HG02763 (cell line): ENCODE data around the gene LRCH3.
"Not testable (repeated sequence)": the region's sequence is repeated elsewhere in the genome, so short reads cannot be mapped to it uniquely, and the experiment has no call there.

Experiments
- ATAC-seq: cut with Tn5 transposase; IDR thresholded peaks from one replicate; pipeline ENCODE4 v1.9.1; 2021; ENCODE audit warnings: mild to moderate bottlenecking, moderate library complexity; ENCODE audit not compliant: unreplicated experiment

The LRCH3 gene

GRCh38 chr3:197913641-197914380 is 122.8 kb downstream of the LRCH3 start:
- ATAC-seq, result no peak

DNA sequence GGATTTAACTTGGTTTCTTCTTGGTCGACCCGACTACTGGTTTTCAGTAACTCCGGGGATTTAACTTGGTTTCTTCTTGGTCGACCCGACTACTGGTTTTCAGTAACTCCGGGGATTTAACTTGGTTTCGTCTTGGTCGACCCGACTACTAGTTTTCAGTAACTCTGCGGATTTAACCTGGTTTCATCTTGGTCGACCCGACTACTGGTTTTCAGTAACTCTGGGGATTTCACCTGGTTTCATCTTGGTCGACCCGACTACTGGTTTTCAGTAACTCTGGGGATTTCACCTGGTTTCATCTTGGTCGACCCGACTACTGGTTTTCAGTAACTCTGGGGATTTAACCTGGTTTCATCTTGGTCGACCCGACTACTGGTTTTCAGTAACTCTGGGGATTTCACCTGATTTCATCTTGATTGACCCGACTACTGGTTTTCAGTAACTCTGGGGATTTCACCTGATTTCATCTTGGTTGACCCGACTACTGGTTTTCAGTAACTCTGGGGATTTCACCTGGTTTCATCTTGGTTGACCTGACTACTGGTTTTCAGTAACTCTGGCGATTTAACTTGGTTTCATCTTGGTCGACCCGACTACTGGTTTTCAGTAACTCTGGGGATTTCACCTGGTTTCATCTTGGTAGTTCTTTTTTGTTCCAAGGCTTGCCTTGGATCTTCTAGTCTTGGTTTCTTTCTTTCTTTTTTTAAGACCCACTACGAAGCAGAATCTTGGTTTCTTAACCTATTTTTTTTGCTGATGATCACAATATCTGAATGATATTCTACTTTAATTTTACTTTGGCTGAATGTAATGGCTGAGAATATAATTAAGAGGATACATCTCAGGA is 130.6 kb downstream of the LRCH3 start:
- ATAC-seq, result not testable (repeated sequence)

GRCh38 chr3:197926418-197926817 is 135.4 kb downstream of the LRCH3 start:
- ATAC-seq, result no peak

DNA sequence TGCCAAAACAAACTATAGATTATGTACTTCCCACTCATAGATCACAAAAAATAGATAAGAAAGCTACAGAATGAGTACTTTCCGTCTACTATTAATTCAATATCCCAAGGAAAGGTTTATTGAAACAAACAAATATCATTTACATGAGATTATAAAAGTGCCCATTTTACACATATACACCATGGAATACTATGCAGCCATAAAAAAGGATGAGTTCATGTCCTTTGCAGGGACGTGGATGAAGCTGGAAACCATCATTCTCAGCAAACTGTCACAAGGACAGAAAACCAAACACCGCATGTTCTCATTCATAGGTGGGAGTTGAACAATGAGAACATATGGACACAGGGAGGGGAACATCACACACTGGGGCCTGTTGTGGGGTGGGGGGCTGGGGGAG is 136.5 kb downstream of the LRCH3 start:
- ATAC-seq, result not testable (repeated sequence)

DNA sequence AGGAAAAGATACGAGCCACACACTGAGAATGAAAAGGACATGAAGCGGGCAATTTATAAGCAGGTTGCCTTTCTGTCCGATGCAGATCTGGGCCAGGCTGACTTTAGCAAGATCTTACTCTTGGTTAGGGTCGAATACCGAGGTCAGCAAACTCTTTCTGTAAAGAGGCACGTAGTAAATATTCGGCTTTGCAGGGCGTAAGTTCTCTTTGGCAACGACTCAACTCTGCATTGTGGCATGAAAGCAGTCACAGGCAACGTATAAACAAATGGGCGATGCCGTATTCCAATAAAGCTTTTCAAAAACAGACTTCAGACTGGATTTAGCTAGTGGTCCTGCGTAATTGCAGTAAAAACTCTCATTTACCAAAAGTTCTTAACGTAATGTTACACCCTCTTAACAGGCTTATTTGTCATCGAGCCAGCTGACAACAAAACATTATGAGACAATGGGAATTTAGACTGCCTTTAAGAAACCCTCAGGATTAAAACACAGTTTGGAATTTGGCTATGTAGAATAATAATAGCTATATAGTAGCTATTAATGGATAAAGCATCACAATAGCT is 145.8 kb downstream of the LRCH3 start:
- ATAC-seq, result no peak
